ENCODE data around the gene IL37.

The IL37 gene

GRCh38 chr2:112880696-112881095 is 30.3 kb upstream of the IL37 start:
- H3K4me3 ChIP-seq (ENCODE audit: control insufficient read depth, low read depth, low read length), result no peak overlapping the region
- DNase-seq (ENCODE audit: low read depth), result peak; percentile 26
- TF ChIP-seq CTCF (conservative IDR thresholded peaks at IDR 0.05; ENCODE audit: control insufficient read depth, insufficient read depth, low read depth, low read length), result no peak

GRCh38 chr2:112881217-112881985 is 29.6 kb upstream of the IL37 start:
- no peak overlapping the region for H3K4me3 ChIP-seq (ENCODE audit: control insufficient read depth, low read depth, low read length)
- peak; percentile 81 for DNase-seq (ENCODE audit: low read depth)
- no peak for TF ChIP-seq CTCF (conservative IDR thresholded peaks at IDR 0.05; ENCODE audit: control insufficient read depth, insufficient read depth, low read depth, low read length)

- DNase-seq (ENCODE audit: low read depth), result no peak
- no peak overlapping the region for H3K4me3 ChIP-seq (ENCODE audit: control insufficient read depth, low read depth, low read length)
Measured at GRCh38 chr2:112883669-112884068, 27.3 kb upstream of the IL37 start.

GRCh38 chr2:112884869-112885505 is 26.0 kb upstream of the IL37 start:
- DNase-seq (ENCODE audit: low read depth), result peak; percentile 41
- TF ChIP-seq CTCF (conservative IDR thresholded peaks at IDR 0.05; ENCODE audit: control insufficient read depth, insufficient read depth, low read depth, low read length), result peak; percentile 87
- H3K4me3 ChIP-seq (ENCODE audit: control insufficient read depth, low read depth, low read length), result no peak overlapping the region

More at GRCh38 chr2:112883669-112884068, 27.3 kb upstream of the IL37 start:
- TF ChIP-seq CTCF (conservative IDR thresholded peaks at IDR 0.05; ENCODE audit: control insufficient read depth, insufficient read depth, low read depth, low read length), result no peak

GRCh38 chr2:112885506-112885902 is 25.5 kb upstream of the IL37 start:
- TF ChIP-seq CTCF (conservative IDR thresholded peaks at IDR 0.05; ENCODE audit: control insufficient read depth, insufficient read depth, low read depth, low read length), result no peak
- H3K4me3 ChIP-seq (ENCODE audit: control insufficient read depth, low read depth, low read length), result no peak overlapping the region
- peak; percentile 7 for DNase-seq (ENCODE audit: low read depth)

- no peak overlapping the region for H3K4me3 ChIP-seq (ENCODE audit: control insufficient read depth, low read depth, low read length)
- DNase-seq (ENCODE audit: low read depth), result no peak
- TF ChIP-seq CTCF (conservative IDR thresholded peaks at IDR 0.05; ENCODE audit: control insufficient read depth, insufficient read depth, low read depth, low read length), result no peak
Measured at GRCh38 chr2:112886291-112886690, 24.7 kb upstream of the IL37 start.
